ENCODE results near the gene SPNS1.

DNA sequence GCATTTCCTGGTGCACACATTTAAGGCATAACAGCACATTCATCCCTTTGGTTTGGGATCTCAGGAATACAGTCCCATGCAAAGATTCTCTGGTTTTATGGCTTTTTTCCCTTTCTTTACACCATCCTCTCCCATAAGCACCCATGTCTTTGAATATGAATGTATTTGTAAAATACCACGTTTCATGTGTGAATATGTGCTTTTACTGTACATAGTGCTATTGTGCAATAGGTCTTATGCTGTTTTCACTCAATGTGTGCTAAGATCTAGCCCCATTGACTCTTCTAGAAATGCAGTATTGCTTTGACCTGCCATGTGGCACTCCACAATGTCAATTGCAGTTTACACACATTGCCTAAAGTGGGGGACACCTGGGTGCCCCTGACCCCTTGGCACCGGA lies 10.1 kb upstream of the SPNS1 start:
- TF ChIP-seq, protein P1, sequence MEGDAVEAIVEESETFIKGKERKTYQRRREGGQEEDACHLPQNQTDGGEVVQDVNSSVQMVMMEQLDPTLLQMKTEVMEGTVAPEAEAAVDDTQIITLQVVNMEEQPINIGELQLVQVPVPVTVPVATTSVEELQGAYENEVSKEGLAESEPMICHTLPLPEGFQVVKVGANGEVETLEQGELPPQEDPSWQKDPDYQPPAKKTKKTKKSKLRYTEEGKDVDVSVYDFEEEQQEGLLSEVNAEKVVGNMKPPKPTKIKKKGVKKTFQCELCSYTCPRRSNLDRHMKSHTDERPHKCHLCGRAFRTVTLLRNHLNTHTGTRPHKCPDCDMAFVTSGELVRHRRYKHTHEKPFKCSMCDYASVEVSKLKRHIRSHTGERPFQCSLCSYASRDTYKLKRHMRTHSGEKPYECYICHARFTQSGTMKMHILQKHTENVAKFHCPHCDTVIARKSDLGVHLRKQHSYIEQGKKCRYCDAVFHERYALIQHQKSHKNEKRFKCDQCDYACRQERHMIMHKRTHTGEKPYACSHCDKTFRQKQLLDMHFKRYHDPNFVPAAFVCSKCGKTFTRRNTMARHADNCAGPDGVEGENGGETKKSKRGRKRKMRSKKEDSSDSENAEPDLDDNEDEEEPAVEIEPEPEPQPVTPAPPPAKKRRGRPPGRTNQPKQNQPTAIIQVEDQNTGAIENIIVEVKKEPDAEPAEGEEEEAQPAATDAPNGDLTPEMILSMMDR (IDR thresholded peaks at IDR 0.05 in 4 of 5, conservative IDR thresholded peaks at IDR 0.05 in 1 of 5), result no peak
- TF ChIP-seq POLR2A (IDR thresholded peaks at IDR 0.05), result no peak
